HFF-Myc (cell line): Measurements from ENCODE around the gene ENTREP3.

Source experiments
- DNase-seq: peaks from one replicate; pipeline ENCODE4 v3.0.0-alpha.2; 2011; ENCODE audit warnings: low read depth; ENCODE audit errors: extremely low read depth
- H3K4me3 ChIP-seq: replicated peaks from 2 replicates; pipeline ENCODE4 v1.5.1; 2011; ENCODE audit warnings: low read depth, mild to moderate bottlenecking, control low read depth, low read length
- TF ChIP-seq, protein P1 (sequence below): IDR thresholded peaks from 2 replicates; pipeline ENCODE4 v1.5.1; 2012; ENCODE audit warnings: mild to moderate bottlenecking, low read depth, low read length, control low read depth; ENCODE audit errors: missing control alignments

Gene ENTREP3

GRCh38 chr1:155277902-155278688 is 22.8 kb upstream of the ENTREP3 start:
- TF ChIP-seq, protein P1, sequence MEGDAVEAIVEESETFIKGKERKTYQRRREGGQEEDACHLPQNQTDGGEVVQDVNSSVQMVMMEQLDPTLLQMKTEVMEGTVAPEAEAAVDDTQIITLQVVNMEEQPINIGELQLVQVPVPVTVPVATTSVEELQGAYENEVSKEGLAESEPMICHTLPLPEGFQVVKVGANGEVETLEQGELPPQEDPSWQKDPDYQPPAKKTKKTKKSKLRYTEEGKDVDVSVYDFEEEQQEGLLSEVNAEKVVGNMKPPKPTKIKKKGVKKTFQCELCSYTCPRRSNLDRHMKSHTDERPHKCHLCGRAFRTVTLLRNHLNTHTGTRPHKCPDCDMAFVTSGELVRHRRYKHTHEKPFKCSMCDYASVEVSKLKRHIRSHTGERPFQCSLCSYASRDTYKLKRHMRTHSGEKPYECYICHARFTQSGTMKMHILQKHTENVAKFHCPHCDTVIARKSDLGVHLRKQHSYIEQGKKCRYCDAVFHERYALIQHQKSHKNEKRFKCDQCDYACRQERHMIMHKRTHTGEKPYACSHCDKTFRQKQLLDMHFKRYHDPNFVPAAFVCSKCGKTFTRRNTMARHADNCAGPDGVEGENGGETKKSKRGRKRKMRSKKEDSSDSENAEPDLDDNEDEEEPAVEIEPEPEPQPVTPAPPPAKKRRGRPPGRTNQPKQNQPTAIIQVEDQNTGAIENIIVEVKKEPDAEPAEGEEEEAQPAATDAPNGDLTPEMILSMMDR = no peak
- no peak for DNase-seq
- H3K4me3 ChIP-seq = peak overlapping the region; percentile 56

DNA sequence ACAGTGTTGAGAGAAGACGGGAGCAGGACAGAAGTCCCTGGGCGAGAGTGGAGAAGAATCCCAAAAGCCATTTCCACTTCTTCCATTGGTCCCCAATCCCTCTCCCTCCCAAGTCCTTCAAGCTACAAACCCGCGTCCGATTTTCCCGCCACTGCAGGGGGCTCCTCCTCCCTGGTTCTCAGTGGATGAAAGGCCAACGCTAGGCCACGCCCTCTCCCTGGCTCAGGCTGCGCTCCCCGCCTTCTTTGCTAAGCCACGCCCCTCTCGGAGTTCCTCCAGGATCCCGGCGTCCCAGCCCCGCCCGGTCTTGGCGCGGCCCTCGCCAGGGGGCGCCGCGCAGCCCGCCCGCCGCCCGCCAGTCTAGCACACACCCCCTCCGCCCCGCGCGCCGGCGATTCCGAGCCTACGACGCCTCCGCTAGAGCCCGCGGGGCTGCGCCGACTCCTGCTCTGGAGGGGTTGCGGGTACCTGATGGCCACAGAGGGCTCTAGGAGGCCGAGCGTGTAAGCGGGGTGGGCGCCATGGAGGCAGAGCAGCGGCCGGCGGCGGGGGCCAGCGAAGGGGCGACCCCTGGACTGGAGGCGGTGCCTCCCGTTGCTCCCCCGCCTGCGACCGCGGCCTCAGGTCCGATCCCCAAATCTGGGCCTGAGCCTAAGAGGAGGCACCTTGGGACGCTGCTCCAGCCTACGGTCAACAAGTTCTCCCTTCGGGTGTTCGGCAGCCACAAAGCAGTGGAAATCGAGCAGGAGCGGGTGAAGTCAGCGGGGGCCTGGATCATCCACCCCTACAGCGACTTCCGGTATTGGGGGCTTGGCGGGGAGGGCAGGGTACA is 22.0 kb upstream of the ENTREP3 start, which contains the start of gene HCN3:
TSS of gene HCN3 (plus strand) at position 394 of the 832 bp plus-strand sequence. CDS start at position 522, 128 bp downstream.
- peak; percentile 87 for DNase-seq
- TF ChIP-seq, protein P1 = peak; percentile 47
- H3K4me3 ChIP-seq = peak within 1 kb of the TSS; percentile 56

DNA sequence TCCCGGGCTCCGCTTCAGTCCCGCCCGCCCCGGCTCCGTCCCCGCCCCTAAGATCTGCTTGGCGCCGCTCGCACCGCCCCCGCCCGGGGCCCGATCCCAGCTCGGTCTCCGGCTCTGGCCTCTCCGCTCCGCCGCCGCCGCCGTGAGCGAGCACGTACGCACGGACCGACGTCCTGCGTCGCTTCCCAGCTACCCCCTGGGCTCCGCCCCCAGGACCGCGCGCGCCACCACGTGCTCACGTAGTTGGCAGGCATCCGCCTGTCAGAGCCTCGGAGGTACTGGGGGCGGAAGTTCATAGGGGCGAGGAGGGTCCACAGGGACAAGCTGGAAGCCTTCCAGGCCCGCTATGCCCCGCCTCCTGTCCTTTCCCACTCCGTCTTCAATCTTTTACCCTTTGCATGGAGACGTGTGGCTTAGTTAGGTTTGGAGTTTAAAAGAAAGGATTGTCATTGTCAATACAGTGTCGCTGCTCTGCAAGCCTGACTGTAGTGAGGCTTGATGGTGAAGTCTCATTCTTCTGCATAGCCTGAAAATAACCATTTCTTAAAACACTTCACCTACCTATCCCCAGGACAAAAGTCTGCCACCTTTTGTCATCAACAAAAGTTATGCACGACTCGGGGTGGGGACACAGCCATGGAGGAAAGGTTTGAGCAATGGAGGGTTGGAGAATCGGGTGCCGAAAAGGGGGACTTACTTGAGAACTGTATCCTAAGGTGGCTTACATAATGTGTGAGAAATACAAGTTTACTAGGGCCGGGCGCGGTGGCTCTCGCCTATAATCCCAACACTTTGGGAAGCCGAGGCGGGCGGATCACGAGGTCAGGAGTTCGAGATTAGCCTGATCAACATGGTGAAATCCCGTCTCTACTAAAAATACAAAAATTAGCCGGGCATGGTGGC is 18.3 kb upstream of the ENTREP3 start, which contains the start of gene CLK2:
TSS of gene CLK2 (minus strand) at position 162 of the 903 bp plus-strand sequence. CDS start 2,527 bp downstream, outside the sequence.
- peak within 1 kb of the TSS; percentile 77 for H3K4me3 ChIP-seq
- TF ChIP-seq, protein P1 = no peak
- peak; percentile 77 for DNase-seq

DNA sequence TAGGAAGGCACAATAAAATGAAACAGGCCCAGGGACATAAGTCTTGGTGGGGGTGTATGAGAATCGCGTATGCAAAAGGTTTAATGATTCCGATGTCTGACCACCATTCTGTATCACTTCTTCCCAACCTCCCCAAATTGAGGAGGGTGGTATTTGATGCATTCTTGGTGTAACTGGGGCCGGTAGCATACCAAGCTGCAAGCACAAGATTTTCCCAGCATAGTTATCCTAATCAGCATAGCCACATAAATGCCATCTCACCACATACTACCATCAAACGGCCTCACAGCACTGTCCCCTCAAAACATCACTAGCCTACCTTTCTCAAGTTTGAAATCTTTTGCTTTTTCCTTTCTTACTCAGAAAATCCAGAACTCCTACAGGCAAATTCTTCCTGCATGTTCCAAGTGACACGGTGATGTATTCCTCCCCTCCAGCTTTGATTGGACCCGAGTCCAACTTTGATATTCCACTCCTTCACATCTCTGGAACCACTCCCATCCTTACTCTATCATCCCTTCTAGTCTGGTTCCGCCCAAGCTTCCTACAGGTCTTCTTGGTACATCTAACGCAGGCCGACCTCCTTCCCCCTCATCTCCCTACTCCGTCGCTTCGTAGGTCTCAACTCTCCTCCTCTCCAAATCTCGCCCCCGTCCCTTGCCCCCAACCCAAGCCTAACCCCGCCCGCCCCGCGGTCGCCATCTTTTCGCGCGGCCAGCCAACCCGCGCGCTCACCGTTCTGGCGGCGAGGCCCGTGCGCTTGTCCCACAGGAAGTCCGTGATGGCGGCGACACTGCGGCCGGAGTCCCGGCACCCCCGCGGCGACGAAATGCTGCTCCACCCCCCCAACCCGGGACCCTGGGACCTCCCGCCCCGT is 17.4 kb upstream of the ENTREP3 start:
- TF ChIP-seq, protein P1 = no peak
- H3K4me3 ChIP-seq = peak overlapping the region; percentile 77
- no peak for DNase-seq

- no peak overlapping the region for H3K4me3 ChIP-seq
- DNase-seq = no peak
- TF ChIP-seq, protein P1 = no peak
These were observed 14.1 kb upstream of the ENTREP3 start for GRCh38 chr1:155269381-155269780.
